IMR-90 (cell line): ENCODE results near the gene COL4A1.
A peak's percentile ranks its signal among the peaks of the same experiment; 100 is the strongest.

ENCODE experiments used
- CEBPB ChIP-seq: IDR thresholded peaks from 2 replicates; pipeline ENCODE4 v1.6.1; 2012; ENCODE audit warnings: low read depth, low read length, improper control_type of control experiment
- MAFK ChIP-seq: IDR thresholded peaks from 2 replicates; pipeline ENCODE4 v1.6.1; 2012; ENCODE audit warnings: low read depth, low read length, improper control_type of control experiment
- MXI1 ChIP-seq: IDR thresholded peaks from 2 replicates; pipeline ENCODE4 v1.6.1; 2012; ENCODE audit warnings: low read depth, mild to moderate bottlenecking, low read length, moderate library complexity, borderline replicate concordance
- POLR2A ChIP-seq: IDR thresholded peaks from 2 replicates; pipeline ENCODE4 v1.6.1; 2012; ENCODE audit warnings: mild to moderate bottlenecking, low read depth, low read length
- RAD21 ChIP-seq: IDR thresholded peaks from 2 replicates; pipeline ENCODE4 v1.6.1; 2012; ENCODE audit warnings: low read length, improper control_type of control experiment
- RCOR1 ChIP-seq: IDR thresholded peaks from 2 replicates; pipeline ENCODE4 v1.6.1; 2012; ENCODE audit warnings: mild to moderate bottlenecking, low read length, improper control_type of control experiment; ENCODE audit not compliant: insufficient replicate concordance
- TF ChIP-seq, protein P1 (sequence below): conservative IDR thresholded peaks from 2 replicates; pipeline ENCODE4 v1.5.1; 2012; ENCODE audit warnings: mild to moderate bottlenecking, low read depth, low read length, improper control_type of control experiment
- TF ChIP-seq, protein P2 (sequence below): fragments of 150-350 bp; IDR thresholded peaks from 2 replicates; pipeline ENCODE4 v1.6.1; 2016; ENCODE audit warnings: low read depth, mild to moderate bottlenecking, low read length, moderate library complexity, borderline replicate concordance

DNA sequence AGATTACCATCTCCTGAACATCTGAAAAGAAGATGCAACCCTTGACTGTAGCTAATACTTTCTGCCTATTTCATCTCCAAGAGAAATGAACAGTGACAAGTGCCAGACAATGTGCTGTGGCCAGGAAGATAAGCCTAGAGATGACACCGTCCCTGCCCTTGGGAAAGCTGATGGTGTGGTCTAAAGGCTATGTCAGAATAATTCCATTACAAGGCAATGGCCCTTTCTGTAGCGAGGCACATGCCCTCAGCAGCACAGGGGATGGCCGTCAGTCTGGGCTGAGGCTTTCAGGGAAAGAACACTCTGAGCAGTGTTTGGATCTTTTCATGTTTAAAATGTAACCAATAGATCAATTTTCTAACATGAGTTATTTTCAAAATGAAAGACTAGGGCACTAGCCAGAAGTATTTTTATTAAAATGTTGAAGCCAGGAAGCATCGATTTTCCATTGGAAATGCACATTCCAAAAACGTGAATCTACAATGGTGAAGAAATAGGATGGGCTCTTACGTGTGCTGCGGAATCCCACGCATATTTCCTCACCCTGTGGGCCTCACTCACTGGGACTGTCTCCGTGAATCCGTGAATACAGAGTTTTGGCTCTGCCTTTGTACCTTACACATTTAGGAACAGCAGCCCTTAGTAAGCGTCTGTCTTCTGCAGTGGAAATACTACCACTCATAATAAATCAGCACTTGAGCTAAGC lies 22.0 kb downstream of the COL4A1 start:
- TF ChIP-seq RAD21, result no peak
- TF ChIP-seq, protein P1, sequence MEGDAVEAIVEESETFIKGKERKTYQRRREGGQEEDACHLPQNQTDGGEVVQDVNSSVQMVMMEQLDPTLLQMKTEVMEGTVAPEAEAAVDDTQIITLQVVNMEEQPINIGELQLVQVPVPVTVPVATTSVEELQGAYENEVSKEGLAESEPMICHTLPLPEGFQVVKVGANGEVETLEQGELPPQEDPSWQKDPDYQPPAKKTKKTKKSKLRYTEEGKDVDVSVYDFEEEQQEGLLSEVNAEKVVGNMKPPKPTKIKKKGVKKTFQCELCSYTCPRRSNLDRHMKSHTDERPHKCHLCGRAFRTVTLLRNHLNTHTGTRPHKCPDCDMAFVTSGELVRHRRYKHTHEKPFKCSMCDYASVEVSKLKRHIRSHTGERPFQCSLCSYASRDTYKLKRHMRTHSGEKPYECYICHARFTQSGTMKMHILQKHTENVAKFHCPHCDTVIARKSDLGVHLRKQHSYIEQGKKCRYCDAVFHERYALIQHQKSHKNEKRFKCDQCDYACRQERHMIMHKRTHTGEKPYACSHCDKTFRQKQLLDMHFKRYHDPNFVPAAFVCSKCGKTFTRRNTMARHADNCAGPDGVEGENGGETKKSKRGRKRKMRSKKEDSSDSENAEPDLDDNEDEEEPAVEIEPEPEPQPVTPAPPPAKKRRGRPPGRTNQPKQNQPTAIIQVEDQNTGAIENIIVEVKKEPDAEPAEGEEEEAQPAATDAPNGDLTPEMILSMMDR, result no peak
- no peak for TF ChIP-seq MAFK
- no peak for TF ChIP-seq MXI1
- TF ChIP-seq, protein P2, sequence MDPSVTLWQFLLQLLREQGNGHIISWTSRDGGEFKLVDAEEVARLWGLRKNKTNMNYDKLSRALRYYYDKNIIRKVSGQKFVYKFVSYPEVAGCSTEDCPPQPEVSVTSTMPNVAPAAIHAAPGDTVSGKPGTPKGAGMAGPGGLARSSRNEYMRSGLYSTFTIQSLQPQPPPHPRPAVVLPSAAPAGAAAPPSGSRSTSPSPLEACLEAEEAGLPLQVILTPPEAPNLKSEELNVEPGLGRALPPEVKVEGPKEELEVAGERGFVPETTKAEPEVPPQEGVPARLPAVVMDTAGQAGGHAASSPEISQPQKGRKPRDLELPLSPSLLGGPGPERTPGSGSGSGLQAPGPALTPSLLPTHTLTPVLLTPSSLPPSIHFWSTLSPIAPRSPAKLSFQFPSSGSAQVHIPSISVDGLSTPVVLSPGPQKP, result no peak
- TF ChIP-seq CEBPB, result peak; percentile 26; the same call in 1 of the 2 replicates
- no peak for TF ChIP-seq POLR2A
- no peak for TF ChIP-seq RCOR1
